HG02884 (cell line): ENCODE results near the gene VIPR2.
"Not testable (repeated sequence)": the region's sequence is repeated elsewhere in the genome, so short reads cannot be mapped to it uniquely, and the experiment has no call there.

ENCODE experiments used
- ATAC-seq: cut with Tn5 transposase; IDR thresholded peaks from one replicate; pipeline ENCODE4 v1.9.1; 2021; ENCODE audit warnings: mild to moderate bottlenecking, moderate library complexity; ENCODE audit not compliant: unreplicated experiment

Gene VIPR2

DNA sequence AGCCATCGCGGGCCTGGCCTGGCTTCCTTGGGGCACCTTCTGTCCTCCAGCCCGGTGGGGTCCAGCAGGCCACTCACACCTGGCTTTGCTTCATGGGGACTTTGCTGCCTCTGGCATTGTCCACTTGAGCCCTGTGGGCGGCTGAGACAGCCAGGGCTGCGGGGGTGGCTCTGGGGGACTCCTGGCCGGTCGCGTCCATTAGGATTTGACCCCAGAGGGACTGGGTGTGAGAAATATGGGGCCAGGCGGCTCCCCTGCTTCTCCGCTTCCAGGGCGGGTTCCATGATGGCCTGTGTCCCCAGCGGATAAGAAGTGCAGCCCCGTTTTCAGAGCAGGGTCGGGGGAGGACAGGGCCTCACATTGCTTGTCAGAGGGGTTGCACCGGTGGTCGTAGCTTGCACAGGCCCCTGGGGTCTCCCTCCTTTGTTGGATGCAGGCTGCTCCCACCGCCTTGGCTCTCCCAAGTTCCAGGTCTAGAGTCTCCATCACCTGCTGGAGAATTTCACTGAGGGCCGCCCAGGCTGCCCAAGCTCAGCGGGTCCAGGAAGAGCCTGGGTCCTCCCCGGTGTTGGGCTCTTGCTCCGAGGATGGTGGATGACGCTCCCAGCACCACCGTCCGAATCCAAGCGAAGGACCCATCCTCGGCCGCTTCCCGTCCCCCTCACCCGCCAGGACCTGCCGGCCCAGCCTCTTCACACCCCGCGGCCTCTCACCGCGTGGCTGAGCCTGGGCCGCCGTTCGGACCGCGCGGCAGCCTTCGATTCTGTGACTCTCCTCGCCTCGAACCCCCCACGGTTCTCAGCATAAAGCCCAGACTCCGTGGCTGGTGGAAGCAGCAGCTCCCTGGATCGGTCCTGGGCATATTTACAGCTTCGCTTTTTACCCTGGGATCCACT lies 148.2 kb downstream of the VIPR2 start:
- ATAC-seq: no peak

DNA sequence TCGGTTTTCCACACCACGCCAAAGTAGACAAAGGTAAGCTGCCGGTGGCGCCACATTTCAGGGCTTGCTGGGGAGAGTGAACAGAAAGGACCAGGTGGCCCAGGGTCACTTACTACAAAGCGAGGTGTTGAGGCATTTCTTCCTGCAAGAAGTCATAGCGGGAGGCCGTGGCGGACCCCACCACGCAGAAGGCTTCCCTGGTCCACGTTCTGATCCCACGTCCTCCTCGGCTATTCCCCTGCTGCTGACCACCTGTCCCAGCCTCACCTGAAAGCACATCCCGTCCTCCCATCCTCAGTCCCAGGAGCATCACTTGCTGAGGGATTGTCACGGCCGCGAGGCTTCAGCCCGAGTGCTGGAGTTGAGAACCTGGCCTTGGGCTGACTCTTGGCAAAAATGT lies 149.2 kb downstream of the VIPR2 start:
- no peak for ATAC-seq

DNA sequence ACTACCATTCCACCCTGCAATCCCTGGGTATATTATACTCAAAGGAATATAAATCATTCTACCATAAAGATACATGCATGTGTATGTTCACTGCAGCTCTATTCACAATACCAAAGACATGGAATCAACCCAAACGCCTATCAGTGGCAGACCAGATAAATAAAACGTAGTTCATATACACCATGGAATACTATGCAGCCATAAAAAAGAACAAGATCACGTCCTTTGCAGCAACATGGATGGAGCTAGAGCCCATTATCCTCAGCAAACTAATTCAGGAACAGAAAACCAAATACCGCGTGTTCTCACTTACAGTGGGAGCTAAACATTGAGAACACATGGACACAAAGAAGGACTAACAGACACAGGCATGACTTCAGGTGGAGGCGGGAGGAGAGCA lies 150.0 kb downstream of the VIPR2 start:
- no peak for ATAC-seq

DNA sequence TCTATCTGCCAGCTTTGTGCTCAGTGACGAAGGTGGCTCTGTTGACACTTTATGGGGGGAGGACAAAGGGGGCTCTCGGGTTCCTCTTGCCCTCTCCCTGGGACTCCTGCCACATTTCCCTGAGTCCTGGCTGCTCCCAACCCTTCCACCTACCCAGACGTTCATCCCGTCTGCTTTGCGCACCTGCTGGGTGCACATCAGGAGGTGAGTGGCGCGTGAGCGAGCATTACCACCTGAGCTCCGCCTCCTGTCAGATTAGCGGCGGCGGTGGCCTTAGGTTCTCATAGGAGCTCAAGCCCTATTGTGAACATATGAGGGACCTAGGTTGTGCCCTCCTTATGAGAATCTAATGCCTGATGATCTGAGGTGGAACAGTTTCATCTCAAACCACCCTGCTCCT lies 151.1 kb downstream of the VIPR2 start:
- ATAC-seq: no peak

DNA sequence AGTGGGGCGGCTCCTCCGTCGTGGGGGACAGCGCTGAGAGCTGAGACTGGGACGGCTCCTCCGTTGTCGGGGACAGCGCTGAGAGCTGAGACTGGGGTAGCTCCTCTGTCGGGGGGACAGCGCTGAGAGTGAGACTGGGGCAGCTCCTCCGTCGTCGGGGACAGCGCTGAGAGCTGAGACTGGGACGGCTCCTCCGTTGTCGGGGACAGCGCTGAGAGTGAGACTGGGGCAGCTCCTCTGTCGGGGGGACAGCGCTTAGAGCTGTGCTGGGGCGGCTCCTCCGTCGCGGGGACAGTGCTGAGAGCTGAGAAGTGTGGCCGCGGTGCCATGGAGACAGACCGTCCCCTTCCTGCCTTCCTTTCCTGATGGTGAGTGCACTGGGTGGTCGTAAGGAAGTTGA lies 151.9 kb downstream of the VIPR2 start:
- ATAC-seq: no peak

DNA sequence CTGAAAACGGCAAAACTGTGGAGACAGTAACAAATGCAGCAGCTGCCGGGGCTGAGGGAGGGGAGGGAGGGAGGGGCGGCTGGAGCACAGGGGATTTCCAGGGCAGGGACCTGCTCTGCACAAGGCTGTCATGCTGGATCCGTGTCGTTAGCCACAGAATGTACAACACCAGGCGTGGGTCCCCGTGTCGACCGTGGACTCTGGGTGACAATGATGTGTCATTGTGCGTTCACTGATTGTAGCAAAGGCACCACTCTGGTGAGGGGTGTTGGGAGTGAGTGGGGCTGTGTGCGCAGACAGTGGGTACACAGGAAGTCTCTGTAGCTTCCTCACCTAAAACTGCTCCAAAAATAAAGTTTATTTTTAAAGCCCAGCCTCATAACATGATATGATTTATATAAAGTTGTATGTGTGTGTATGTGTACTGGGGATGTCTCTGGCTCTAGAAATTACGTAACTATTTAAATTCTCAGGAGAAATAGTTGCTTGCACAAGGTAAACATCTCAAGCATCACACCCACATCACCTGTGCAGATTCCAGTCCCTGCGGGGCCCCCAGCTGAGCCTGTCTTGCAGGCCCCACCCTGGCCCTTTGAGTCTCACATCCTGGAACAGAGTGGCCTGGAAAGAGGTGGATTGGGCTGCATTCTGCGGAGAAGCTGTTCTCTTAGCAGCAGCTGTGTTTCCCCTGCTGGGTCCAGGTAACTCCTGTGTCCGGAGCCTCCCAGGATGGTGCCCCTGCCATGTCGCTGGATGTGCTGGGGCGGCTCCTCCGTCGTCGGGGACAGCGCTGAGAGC lies 152.6 kb downstream of the VIPR2 start:
- ATAC-seq: no peak

DNA sequence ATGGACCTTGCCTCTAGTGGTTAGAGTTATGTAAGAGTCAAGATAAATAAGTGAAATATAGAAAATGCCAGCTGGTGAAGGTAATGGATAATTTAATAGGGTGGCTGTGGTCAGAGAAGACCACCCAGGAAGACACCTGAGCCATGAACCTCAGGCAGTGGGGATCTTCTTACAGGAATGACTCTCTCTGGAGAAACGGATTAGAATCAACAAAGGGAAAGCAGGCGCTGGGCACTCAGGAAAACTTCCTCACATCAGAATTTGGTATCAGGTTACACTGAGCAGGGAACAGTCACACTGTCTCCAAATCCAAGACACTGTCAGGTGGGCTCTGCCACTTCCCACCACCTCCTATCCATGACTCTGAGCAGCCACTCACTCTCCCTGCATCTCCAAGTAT lies 155.7 kb downstream of the VIPR2 start:
- no peak for ATAC-seq

DNA sequence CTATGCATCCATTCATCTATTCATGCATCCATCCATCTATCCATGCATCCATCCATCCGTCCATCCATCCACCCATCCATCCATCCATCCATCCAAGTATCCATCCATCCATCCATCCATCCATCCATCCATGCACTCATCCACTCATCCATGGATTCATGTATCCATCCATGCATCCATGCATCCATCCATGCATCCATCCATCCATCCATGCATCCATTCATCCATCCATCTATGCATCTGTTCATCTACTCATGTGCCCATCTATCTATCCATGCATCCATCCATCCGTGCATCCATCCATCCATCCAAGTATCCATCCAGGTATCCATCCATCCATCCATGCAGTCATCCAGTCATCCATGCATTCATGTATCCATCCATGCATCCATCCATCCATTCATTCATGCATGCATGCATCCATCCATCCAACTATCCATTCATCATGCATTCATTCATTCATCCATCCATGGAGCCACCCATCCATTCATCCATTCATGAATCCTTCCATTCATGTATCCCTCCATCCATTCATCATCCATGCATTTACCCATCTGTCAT lies 156.3 kb downstream of the VIPR2 start:
- ATAC-seq: no peak

DNA sequence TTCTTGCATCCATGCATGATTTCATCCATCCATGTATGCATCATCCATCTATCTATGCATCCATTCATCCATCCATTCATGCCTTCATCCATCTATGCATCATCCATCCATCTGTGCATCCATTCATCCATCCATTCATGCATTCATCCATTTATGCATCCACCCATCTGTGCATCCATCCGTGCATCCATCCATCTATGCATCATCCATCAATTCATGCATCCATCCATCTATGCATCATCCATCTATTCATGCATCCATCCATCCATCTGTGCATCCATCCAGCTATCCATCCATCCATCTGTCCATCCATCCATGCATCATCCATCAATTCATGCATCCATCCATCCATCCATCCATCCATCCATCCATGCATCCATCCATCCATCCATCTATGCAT lies 157.0 kb downstream of the VIPR2 start:
- ATAC-seq: no peak

DNA sequence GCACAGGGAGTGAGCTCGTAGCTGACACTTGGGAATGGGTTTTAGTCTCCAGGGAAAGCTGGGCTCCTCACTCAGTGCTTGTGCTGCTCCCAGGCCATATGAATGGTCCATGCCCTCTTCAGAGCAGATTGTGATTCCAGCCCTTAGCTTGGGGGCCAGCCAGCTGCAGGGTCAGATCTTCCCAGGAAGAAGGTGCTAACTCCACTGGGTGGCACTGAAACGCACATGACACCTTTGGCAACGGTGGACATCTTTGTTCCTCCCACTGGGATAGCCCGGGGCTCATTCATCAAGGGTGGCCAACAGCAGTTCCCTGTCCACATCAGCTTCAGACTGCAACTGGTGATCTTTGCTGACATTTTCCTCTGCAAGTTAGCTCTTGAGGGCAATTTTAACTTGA lies 159.1 kb downstream of the VIPR2 start:
- ATAC-seq: no peak

DNA sequence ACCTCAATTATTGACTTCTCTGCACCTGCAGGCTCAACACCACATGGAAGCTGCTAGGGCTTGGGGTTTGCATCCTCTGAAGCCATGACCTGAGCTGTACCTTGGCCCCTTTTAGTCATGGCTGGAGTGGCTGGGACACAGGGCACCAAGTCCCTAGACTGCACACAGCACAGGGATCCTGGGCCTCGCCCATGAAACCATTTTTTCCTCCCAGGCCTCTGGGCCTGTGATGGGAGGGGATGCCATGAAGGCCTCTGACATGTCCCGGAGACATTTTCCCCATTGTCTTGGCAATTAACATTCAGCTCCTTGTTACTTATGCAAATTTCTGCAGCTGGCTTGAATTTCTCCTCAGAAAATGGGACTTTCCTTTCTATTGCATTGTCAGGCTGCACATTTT lies 160.7 kb downstream of the VIPR2 start:
- not testable (repeated sequence) for ATAC-seq

DNA sequence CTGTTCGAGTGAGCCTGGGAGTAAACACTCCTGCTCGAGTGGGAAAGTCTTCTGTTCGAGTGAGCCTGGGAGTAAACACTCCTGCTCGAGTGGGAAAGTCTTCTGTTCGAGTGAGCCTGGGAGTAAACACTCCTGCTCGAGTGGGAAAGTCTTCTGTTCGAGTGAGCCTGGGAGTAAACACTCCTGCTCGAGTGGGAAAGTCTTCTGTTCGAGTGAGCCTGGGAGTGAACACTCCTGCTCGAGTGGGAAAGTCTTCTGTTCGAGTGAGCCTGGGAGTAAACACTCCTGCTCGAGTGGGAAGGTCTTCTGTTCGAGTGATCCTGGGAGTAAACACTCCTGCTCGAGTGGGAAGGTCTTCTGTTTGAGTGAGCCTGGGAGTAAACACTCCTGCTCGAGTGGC lies 162.6 kb downstream of the VIPR2 start:
- not testable (repeated sequence) for ATAC-seq

DNA sequence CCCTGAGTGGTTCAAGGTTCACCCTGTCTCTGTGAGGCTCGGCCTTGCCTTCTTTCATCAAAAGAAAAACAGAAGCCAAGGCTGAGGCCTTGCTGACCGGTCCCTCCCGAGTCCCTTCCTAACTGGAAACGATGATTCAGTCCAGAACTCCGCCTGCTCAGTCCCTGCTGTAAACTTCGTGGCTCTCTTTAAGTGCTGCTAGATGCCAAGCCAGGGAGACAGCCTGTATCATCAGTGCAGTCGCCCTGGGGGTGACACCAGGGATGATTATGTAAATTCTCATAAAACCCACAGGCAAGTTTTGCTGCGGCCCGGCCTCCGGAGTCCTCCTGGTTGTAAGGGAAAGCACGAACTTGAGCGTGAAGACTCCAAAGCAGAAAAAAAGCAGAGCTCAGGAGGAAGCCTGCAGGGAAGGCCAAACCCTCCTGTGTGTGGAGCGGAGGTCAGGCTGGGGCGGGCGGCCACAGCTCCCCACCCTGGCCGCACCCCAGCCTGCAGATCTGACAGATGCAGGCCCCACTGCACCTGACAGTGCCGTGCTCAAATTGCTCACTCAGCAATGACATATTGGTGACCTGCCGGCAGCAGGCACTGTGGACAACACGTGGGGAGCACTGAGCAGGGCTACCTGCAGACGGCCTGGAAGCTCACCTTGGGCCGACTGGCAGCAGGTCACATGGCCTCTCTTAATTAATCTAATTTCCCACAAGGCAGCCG lies 164.9 kb downstream of the VIPR2 start:
- ATAC-seq: no peak

DNA sequence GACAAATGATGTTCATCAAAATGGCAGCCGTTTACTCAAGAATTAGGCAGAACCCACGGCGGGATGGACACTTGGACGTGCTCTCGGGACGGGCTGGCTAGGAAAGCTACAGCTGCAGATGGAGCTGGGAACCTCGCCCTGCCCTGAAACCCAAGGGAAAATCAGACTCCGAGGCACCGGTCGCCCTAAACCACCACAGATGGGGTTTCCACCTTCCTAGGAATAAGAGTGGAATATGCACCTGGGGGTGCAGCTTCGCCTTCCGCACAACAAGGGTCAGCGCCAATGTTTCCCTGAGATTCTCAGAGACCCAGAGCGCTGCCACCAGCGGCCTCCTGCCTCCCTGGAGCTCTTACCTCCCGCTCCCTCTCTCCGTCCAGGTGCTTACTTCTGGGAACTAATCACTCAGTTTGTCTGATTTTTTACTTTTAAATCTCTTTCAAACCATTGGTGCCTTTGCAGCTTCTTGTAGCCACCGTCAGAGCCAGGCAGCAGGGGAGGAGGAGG lies 165.6 kb downstream of the VIPR2 start:
- no peak for ATAC-seq
